Tibial nerve (tissue), 4 donors: Measurements from ENCODE around the gene GIMAP2. TPM values are rescaled to one million over a fixed set of nuclear protein-coding genes. Genes with fewer than 3 reads are reported as not detected.
A peak's percentile ranks its signal among the peaks of the same experiment; 100 is the strongest.
"Not testable (repeated sequence)": the region's sequence is repeated elsewhere in the genome, so short reads cannot be mapped to it uniquely, and the experiment has no call there.

Experiments
- DNase-seq, 2 donors: peaks; one replicate each; pipeline ENCODE4 v3.0.0-alpha.2; 2019; ENCODE audit warnings: low spot score in 2 of 2
- H3K27ac ChIP-seq, 4 donors: fragments of 200-600 bp; sonication (generic) in 3 of 4; one replicate each; pipeline ENCODE4 v1.5.1; 2017 to 2019; ENCODE audit warnings: mild to moderate bottlenecking in 1 of 4
- H3K27me3 ChIP-seq, 2 donors: fragments of 200-600 bp; sonication (generic) in 1 of 2; one replicate each; pipeline versions ENCODE4 v1.5.1 to v1.6.0; 2017 to 2019
- H3K36me3 ChIP-seq, 3 donors: fragments of 200-600 bp; sonication (generic); one replicate each; pipeline ENCODE4 v1.5.1; 2018 to 2019
- H3K4me1 ChIP-seq, 4 donors: fragments of 200-600 bp; sonication (generic) in 3 of 4; one replicate each; pipeline ENCODE4 v1.5.1; 2017 to 2019
- H3K4me3 ChIP-seq, 4 donors: fragments of 200-600 bp; sonication (generic) in 3 of 4; one replicate each; pipeline ENCODE4 v1.5.1; 2017 to 2019; ENCODE audit warnings: mild to moderate bottlenecking in 1 of 4, moderate library complexity in 1 of 4
- H3K9me3 ChIP-seq, 4 donors: fragments of 200-600 bp; sonication (generic) in 3 of 4; one replicate each; pipeline ENCODE4 v1.5.1; 2017 to 2019
- CTCF ChIP-seq, 5 experiments: fragments of 200-600 bp in 3 of 5; fragments of 450-650 bp in 2 of 5; sonication (generic) in 3 of 5; IDR thresholded peaks; one replicate each; pipeline ENCODE4 v1.5.1; 2016 to 2019; ENCODE audit warnings: antibody characterized with exemption in 5 of 5, mild to moderate bottlenecking in 3 of 5, moderate library complexity in 2 of 5
- EP300 ChIP-seq, 2 donors: sonication (generic); formaldehyde crosslinking; IDR thresholded peaks; one replicate each; pipeline ENCODE4 v1.6.1; 2017; ENCODE audit warnings: antibody characterized with exemption in 2 of 2, mild to moderate bottlenecking in 1 of 2
- POLR2A ChIP-seq, 2 donors: fragments of 450-650 bp; IDR thresholded peaks; one replicate each; pipeline ENCODE4 v1.6.1; 2017; ENCODE audit warnings: antibody characterized with exemption in 2 of 2, mild to moderate bottlenecking in 2 of 2, moderate library complexity in 2 of 2
- WGBS, 2 donors: methylation state at CpG; one replicate each; pipeline ENCODE4 v1.1.5; 2018; 5-methylcytosine and 5-hydroxymethylcytosine counted together
- total RNA-seq, 4 donors: library from RNA; depleted of rRNA; stranded (reverse); fragments of >200 nt; gene quantifications; one replicate each; pipeline ENCODE4 v1.1.0, GENCODE V29; 2016

GIMAP2 gene
- total RNA-seq, 4 donors from 2014 or later: 6.3 to 22.0 (median 7.8) TPM

- H3K4me3 ChIP-seq: no peak overlapping the region
- no peaks in the 10 kb centered on the region for H3K4me1 ChIP-seq
- no peak overlapping the region for H3K27ac ChIP-seq
- H3K27me3 ChIP-seq: no peaks in the 10 kb centered on the region
- no peaks in the 10 kb centered on the region for H3K36me3 ChIP-seq
- no peak for DNase-seq
- peaks cover 0 to 3% (median 0%) of the 10 kb centered on the region in 4 donors for H3K9me3 ChIP-seq
- TF ChIP-seq POLR2A (IDR thresholded peaks at IDR 0.05) (no peak), EP300 (IDR thresholded peaks at IDR 0.05) (no peak), CTCF (IDR thresholded peaks at IDR 0.05) (no peak)
These were observed 16.5 kb upstream of the GIMAP2 start for GRCh38 chr7:150668977-150669376.

GRCh38 chr7:150671798-150672585 lies 13.5 kb upstream of the GIMAP2 start:
- H3K27me3 ChIP-seq, H3K36me3 ChIP-seq, H3K4me1 ChIP-seq, DNase-seq, H3K9me3 ChIP-seq, H3K4me3 ChIP-seq, H3K27ac ChIP-seq: not testable (repeated sequence)
- 86 to 87% methylated on average over 7 of the region's 7 CpGs for WGBS, 2 donors

GRCh38 chr7:150675714-150676113 lies 9.8 kb upstream of the GIMAP2 start:
- no peak overlapping the region for H3K4me3 ChIP-seq
- H3K27ac ChIP-seq: peak overlapping the region in 1 of 4 donors; percentile 32
- WGBS, 2 donors: 62 to 68% methylated on average over 2 of the region's 2 CpGs
- H3K27me3 ChIP-seq: no peaks in the 10 kb centered on the region
- no peaks in the 10 kb centered on the region for H3K9me3 ChIP-seq
- no peak for TF ChIP-seq POLR2A (IDR thresholded peaks at IDR 0.05)
- TF ChIP-seq CTCF (IDR thresholded peaks at IDR 0.05): no peak
- TF ChIP-seq EP300 (IDR thresholded peaks at IDR 0.05): no peak
- DNase-seq: no peak
- peaks cover 0 to 4% (median 0%) of the 10 kb centered on the region in 4 donors for H3K4me1 ChIP-seq
- no peaks in the 10 kb centered on the region for H3K36me3 ChIP-seq

- H3K27ac ChIP-seq: not testable (repeated sequence)
These were observed 9.2 kb upstream of the GIMAP2 start for GRCh38 chr7:150676276-150676675.

GRCh38 chr7:150676854-150677253 lies 8.7 kb upstream of the GIMAP2 start:
- not testable (repeated sequence) for H3K4me1 ChIP-seq, H3K27me3 ChIP-seq, H3K27ac ChIP-seq, H3K9me3 ChIP-seq, H3K36me3 ChIP-seq, H3K4me3 ChIP-seq, DNase-seq
- 34 to 51% methylated on average over 3 of the region's 3 CpGs for whole genome bisulfite sequencing, 2 donors

More at GRCh38 chr7:150676276-150676675, 9.2 kb upstream of the GIMAP2 start:
- TF ChIP-seq EP300 (IDR thresholded peaks at IDR 0.05): peak in 1 of 2 donors; percentile 13
- H3K27me3 ChIP-seq, H3K9me3 ChIP-seq, H3K36me3 ChIP-seq, DNase-seq, H3K4me1 ChIP-seq, H3K4me3 ChIP-seq: not testable (repeated sequence)

- H3K27me3 ChIP-seq, H3K27ac ChIP-seq, H3K4me3 ChIP-seq, H3K9me3 ChIP-seq, DNase-seq, H3K36me3 ChIP-seq, H3K4me1 ChIP-seq: not testable (repeated sequence)
- WGBS, 2 donors: 83 to 90% methylated on average over 11 of the region's 11 CpGs
These were observed 6.9 kb upstream of the GIMAP2 start for GRCh38 chr7:150678601-150679000.

- not testable (repeated sequence) for H3K27ac ChIP-seq, H3K27me3 ChIP-seq, DNase-seq, H3K36me3 ChIP-seq, H3K4me1 ChIP-seq, H3K9me3 ChIP-seq, H3K4me3 ChIP-seq
- 74 to 79% methylated on average over 2 of the region's 2 CpGs for WGBS, 2 donors
These were observed 5.1 kb upstream of the GIMAP2 start for GRCh38 chr7:150680364-150680763.
